ENCODE data around the gene HHATL. TPM values are rescaled to one million over a fixed set of nuclear protein-coding genes. Genes with fewer than 3 reads are reported as not detected.

HHATL gene
- total and polyA plus RNA-seq, 10 of the 15 experiments (the other 5 are each of a cell fraction or from before 2014, with no cell fraction given) = not detected

GRCh38 chr3:42685363-42685881 lies 17.2 kb downstream of the HHATL start, which contains the start of gene KLHL40:
TSS of gene KLHL40 (plus strand) at chr3:42685537. CDS start at chr3:42685619, 82 bp downstream.
- intact Hi-C loops (cut with micrococcal nuclease; ENCODE audit: unreplicated experiment) (no loop called here), in situ Hi-C loops (cut with MboI) (no loop called here)
- WGBS (ENCODE audit: insufficient coverage, insufficient replicate concordance, low lambda C conversion rate, missing lambda C conversion rate) = 35% methylated on average over 34 of the region's 34 CpGs
- Histone ChIP-seq H3K4me2 (ENCODE audit: control insufficient read depth, insufficient read depth) (no peak within 1 kb of the TSS), H3K79me2 (ENCODE audit: control insufficient read depth, insufficient read depth, low read length) (no peaks in the 10 kb centered on the region), H3K4me3 (no peak within 1 kb of the TSS), H3K27me3 (replicated peaks in 1 of 2; ENCODE audit: control insufficient read depth in 2 of 2, insufficient read depth in 2 of 2, low read length in 1 of 2) (no peaks in the 10 kb centered on the region), H4K20me1 (ENCODE audit: control insufficient read depth, insufficient read depth) (no peaks in the 10 kb centered on the region), H3K36me3 (ENCODE audit: control insufficient read depth in 2 of 2, insufficient read depth in 2 of 2, low read length in 1 of 2) (no peaks in the 10 kb centered on the region), H3K9me3 (replicated peaks; ENCODE audit: control insufficient read depth, insufficient read depth, low read length) (no peaks in the 10 kb centered on the region), H3K4me1 (ENCODE audit: control insufficient read depth, insufficient read depth, low read length) (no peaks in the 10 kb centered on the region), H2AFZ (ENCODE audit: control insufficient read depth, low read depth, low read length) (no peak within 1 kb of the TSS), H3K9ac (ENCODE audit: control insufficient read depth, insufficient read depth, low read length) (no peak within 1 kb of the TSS), H3K27ac (ENCODE audit: control insufficient read depth, insufficient read depth) (no peak within 1 kb of the TSS)
- ChIA-PET CTCF (no interaction called here), RAD21 (ENCODE audit: unreplicated experiment) (no interaction called here), POLR2A (no interaction called here), SMC1A (ENCODE audit: uncharacterized antibody, unreplicated experiment) (no interaction called here)
- no peak for TF ChIP-seq ZNF274 (IDR thresholded peaks at IDR 0.05; ENCODE audit: insufficient read depth, insufficient read length)
- TF ChIP-seq SUZ12 (IDR thresholded peaks at IDR 0.05; ENCODE audit: unreplicated experiment) = no peak
- TF ChIP-seq SIN3A (IDR thresholded peaks at IDR 0.05; ENCODE audit: low read depth, low read length) = no peak
- TF ChIP-seq ELK1 (IDR thresholded peaks at IDR 0.05; ENCODE audit: low read depth, low read length) = no peak
- TF ChIP-seq RELA (IDR thresholded peaks at IDR 0.05; ENCODE audit: borderline replicate concordance, partially characterized antibody) = no peak
- TF ChIP-seq SUPT20H (IDR thresholded peaks at IDR 0.05; ENCODE audit: borderline replicate concordance, control insufficient read depth, low read depth, low read length) = no peak
- TF ChIP-seq ZNF207 (IDR thresholded peaks at IDR 0.05; ENCODE audit: borderline replicate concordance) = no peak
- no peak for TF ChIP-seq KLF5 (IDR thresholded peaks at IDR 0.05; ENCODE audit: partially characterized antibody)
- no peak for TF ChIP-seq ZNF384 (IDR thresholded peaks at IDR 0.05; ENCODE audit: borderline replicate concordance, low read depth, low read length)
- no peak for TF ChIP-seq ZSCAN29 (IDR thresholded peaks at IDR 0.05)
- TF ChIP-seq SREBF1 (IDR thresholded peaks at IDR 0.05; ENCODE audit: low read length) = no peak
- DNase-seq (ENCODE audit: low read depth, low spot score) (no peak), FAIRE-seq (no peak), ATAC-seq (no peak)
- no TSS peak for BruUV-seq (replicated peaks)
